H1 (cell line): Measurements from ENCODE around the gene ITPK1. TPM values are rescaled to one million over a fixed set of nuclear protein-coding genes. Genes with fewer than 3 reads are reported as not detected.

Experiments
- CTCF ChIA-PET: fragments of 300-600 bp; sonication (Branson Sonifier 250); formaldehyde crosslinking; loops from one replicate; lab custom pipeline; 2021; ENCODE audit not compliant: partially characterized antibody; lab: Charles Lee
- POLR2A ChIA-PET: fragments of 300-600 bp; sonication (Branson Sonifier 250); formaldehyde crosslinking; loops from one replicate; lab custom pipeline; 2021; ENCODE audit warnings: inconsistent platforms; ENCODE audit not compliant: partially characterized antibody; lab: Charles Lee
- DNase-seq, 2 experiments: peaks; one replicate each; pipeline versions ENCODE4 v3.0.0 to v3.0.0-alpha.2; 2010 to 2022; ENCODE audit warnings: low spot score in 2 of 2, low read depth in 1 of 2, mixed read lengths in 1 of 2
- FAIRE-seq: peaks from 2 replicates; lab custom pipeline; 2011; peaks lifted over from hg19 to GRCh38; lab: Jason Lieb, UNC
- H2AFZ ChIP-seq: 2 replicates; pipeline ENCODE4 v1.8.1; 2012; ENCODE audit warnings: low read length, inconsistent platforms
- H2AK5ac ChIP-seq: 2 replicates; pipeline ENCODE4 v1.6.1; 2013; ENCODE audit warnings: low read depth, low read length
- H2BK120ac ChIP-seq: replicated peaks from 2 replicates; pipeline ENCODE3; 2013; ENCODE audit warnings: low read depth, low read length, inconsistent platforms
- H2BK12ac ChIP-seq: 2 replicates; pipeline ENCODE4 v1.6.1; 2013; ENCODE audit warnings: low read depth, low read length
- H2BK15ac ChIP-seq: 2 replicates; pipeline ENCODE4 v1.6.1; 2013; ENCODE audit warnings: low read length
- H2BK20ac ChIP-seq: 2 replicates; pipeline ENCODE4 v1.6.1; 2013; ENCODE audit warnings: low read length
- H2BK5ac ChIP-seq: 2 replicates; pipeline ENCODE4 v1.6.1; 2013; ENCODE audit warnings: low read depth, low read length
- H3K14ac ChIP-seq: 2 replicates; pipeline ENCODE4 v1.6.1; 2013; ENCODE audit warnings: inconsistent platforms; ENCODE audit not compliant: insufficient read length
- H3K18ac ChIP-seq: 2 replicates; pipeline ENCODE4 v1.6.1; 2013; ENCODE audit warnings: low read length; ENCODE audit errors: extremely low read depth
- H3K23ac ChIP-seq: 2 replicates; pipeline ENCODE4 v1.6.1; 2013; ENCODE audit warnings: inconsistent platforms; ENCODE audit not compliant: insufficient read length
- H3K23me2 ChIP-seq: 2 replicates; pipeline ENCODE4 v1.6.1; 2013; ENCODE audit warnings: low read depth, low read length
- H3K27ac ChIP-seq: 2 replicates; pipeline ENCODE4 v1.6.1; 2011; ENCODE audit warnings: low read depth, low read length, inconsistent platforms
- H3K27me3 ChIP-seq, 4 experiments: replicated peaks in 1 of 4; 1 replicate in 1 of 4; 2 replicates in 3 of 4; pipeline versions ENCODE4 v1.6.1 to v1.8.1; 2011 to 2013; ENCODE audit warnings: low read length in 3 of 4, mild to moderate bottlenecking in 3 of 4, inconsistent platforms in 2 of 4, mixed read lengths in 2 of 4, moderate library complexity in 1 of 4; ENCODE audit not compliant: control insufficient read depth in 3 of 4, insufficient read depth in 3 of 4; ENCODE audit errors: extremely low read depth in 1 of 4
- H3K36me3 ChIP-seq, 4 experiments: 2 replicates each; pipeline versions ENCODE4 v1.6.1 to v1.8.1; 2011 to 2013; ENCODE audit warnings: mild to moderate bottlenecking in 4 of 4, low read length in 3 of 4, moderate library complexity in 2 of 4, control low read depth in 1 of 4, inconsistent platforms in 1 of 4; ENCODE audit not compliant: insufficient read depth in 4 of 4, control insufficient read depth in 2 of 4
- H3K4ac ChIP-seq: replicated peaks from 2 replicates; pipeline ENCODE3; 2013; ENCODE audit warnings: low read length, low read depth, mixed read lengths, inconsistent platforms; ENCODE audit not compliant: insufficient read length
- H3K4me1 ChIP-seq, 4 experiments: replicated peaks in 1 of 4; 1 replicate in 1 of 4; 2 replicates in 3 of 4; pipeline versions ENCODE4 v1.6.1 to v1.8.1; 2011 to 2013; ENCODE audit warnings: low read length in 3 of 4, inconsistent platforms in 2 of 4, mixed read lengths in 1 of 4; ENCODE audit not compliant: insufficient read depth in 4 of 4, control insufficient read depth in 3 of 4
- H3K4me2 ChIP-seq, 2 experiments: 2 replicates each; pipeline versions ENCODE4 v1.6.1 to v1.8.1; 2011 to 2013; ENCODE audit warnings: low read depth in 2 of 2, low read length in 2 of 2, control low read depth in 1 of 2, inconsistent platforms in 1 of 2, mild to moderate bottlenecking in 1 of 2; ENCODE audit not compliant: insufficient read depth in 1 of 2
- H3K4me3 ChIP-seq, 4 experiments: fragments of 200-600, 300-600 bp in 1 of 4; sonication (generic), shearing (Covaris generic), sonication (Bioruptor Twin) in 1 of 4; 2 replicates each; pipeline versions ENCODE4 v1.5.1 to v1.8.1; 2011 to 2016; ENCODE audit warnings: low read length in 4 of 4, low read depth in 3 of 4, control low read depth in 2 of 4, inconsistent platforms in 2 of 4, mild to moderate bottlenecking in 2 of 4, mixed read lengths in 1 of 4, moderate library complexity in 1 of 4; ENCODE audit not compliant: insufficient read depth in 2 of 4; ENCODE audit errors: extremely low read depth in 1 of 4
- H3K56ac ChIP-seq: replicated peaks from 2 replicates; pipeline ENCODE3; 2013; ENCODE audit warnings: low read depth, mild to moderate bottlenecking, mixed read lengths, low read length, inconsistent platforms; ENCODE audit not compliant: insufficient read length
- H3K79me1 ChIP-seq: 2 replicates; pipeline ENCODE4 v1.6.1; 2013; ENCODE audit warnings: low read depth, low read length, control low read depth
- H3K79me2 ChIP-seq, 2 experiments: 2 replicates each; pipeline versions ENCODE4 v1.6.1 to v1.8.1; 2012 to 2013; ENCODE audit warnings: low read length in 2 of 2, mild to moderate bottlenecking in 2 of 2, inconsistent platforms in 1 of 2; ENCODE audit not compliant: insufficient read depth in 2 of 2, control insufficient read depth in 1 of 2
- H3K9ac ChIP-seq, 4 experiments: replicated peaks in 1 of 4; 1 replicate in 1 of 4; 2 replicates in 3 of 4; pipeline versions ENCODE4 v1.6.1 to v1.8.1; 2011 to 2013; ENCODE audit warnings: low read depth in 3 of 4, low read length in 3 of 4, control low read depth in 2 of 4, mild to moderate bottlenecking in 2 of 4, moderate library complexity in 2 of 4, inconsistent platforms in 1 of 4; ENCODE audit errors: extremely low read depth in 1 of 4
- H3K9me3 ChIP-seq, 2 experiments: 2 replicates each; pipeline versions ENCODE4 v1.6.1 to v1.8.1; 2012 to 2013; ENCODE audit warnings: mild to moderate bottlenecking in 2 of 2, moderate library complexity in 2 of 2, control low read depth in 1 of 2, inconsistent platforms in 1 of 2, low read depth in 1 of 2, low read length in 1 of 2, mixed read lengths in 1 of 2; ENCODE audit not compliant: insufficient read depth in 2 of 2
- H4K20me1 ChIP-seq, 2 experiments: replicated peaks in 1 of 2; 2 replicates each; pipeline versions ENCODE3 to v1.8.1; 2011 to 2013; ENCODE audit warnings: inconsistent platforms in 2 of 2, low read length in 2 of 2, mild to moderate bottlenecking in 1 of 2; ENCODE audit not compliant: insufficient read depth in 2 of 2, control insufficient read depth in 1 of 2
- H4K5ac ChIP-seq: 2 replicates; pipeline ENCODE4 v1.6.1; 2013; ENCODE audit warnings: low read length, low read depth, mixed read lengths, inconsistent platforms; ENCODE audit not compliant: insufficient read length
- H4K8ac ChIP-seq: 2 replicates; pipeline ENCODE4 v1.8.0; 2013; ENCODE audit warnings: mild to moderate bottlenecking, moderate library complexity, low read length, inconsistent platforms; ENCODE audit not compliant: insufficient read depth; ENCODE audit errors: extremely low read depth
- H4K91ac ChIP-seq: replicated peaks from 2 replicates; pipeline ENCODE3; 2013; ENCODE audit warnings: low read length, mixed read lengths, inconsistent platforms; ENCODE audit not compliant: insufficient read length
- CBX5 ChIP-seq: fragments of 300-800, 300-1000 bp; sonication (generic); IDR thresholded peaks from 2 replicates; pipeline ENCODE4 v1.7.1; 2016; ENCODE audit warnings: antibody characterized with exemption, low read length, low read depth
- EGR1 ChIP-seq: IDR thresholded peaks from 2 replicates; pipeline ENCODE4 v1.6.1; 2011; ENCODE audit warnings: low read depth, low read length, borderline replicate concordance
- GABPA ChIP-seq: IDR thresholded peaks from 2 replicates; pipeline ENCODE4 v1.6.1; 2011; ENCODE audit warnings: mild to moderate bottlenecking, low read length, moderate library complexity, borderline replicate concordance; ENCODE audit not compliant: insufficient read depth
- POLR2A ChIP-seq, 2 experiments: IDR thresholded peaks; 1 replicate in 1 of 2; 2 replicates in 1 of 2; pipeline ENCODE4 v1.6.1; 2011; ENCODE audit warnings: low read depth in 2 of 2, low read length in 2 of 2, mild to moderate bottlenecking in 2 of 2; ENCODE audit errors: control extremely low read depth in 1 of 2
- WGBS, 2 experiments: shearing (Covaris generic) in 1 of 2; methylation state at CpG; one replicate each; pipeline versions ENCODE4 v1.1.6 to v1.1.7; 2013 to 2015; ENCODE audit warnings: low lambda C conversion rate in 2 of 2, mixed read lengths in 2 of 2, inconsistent platforms in 1 of 2, low coverage in 1 of 2, missing lambda C conversion rate in 1 of 2; ENCODE audit not compliant: insufficient replicate concordance in 2 of 2, insufficient coverage in 1 of 2, insufficient read length in 1 of 2; ENCODE audit errors: extremely low coverage in 1 of 2, missing lambda C conversion rate in 1 of 2; 5-methylcytosine and 5-hydroxymethylcytosine counted together
- polyA plus RNA-seq, 7 experiments: library from polyadenylated mRNA; depleted of rRNA in 3 of 7; stranded (reverse) in 5 of 7; unstranded in 2 of 7; fragments of >200 nt in 5 of 7; fragments of 200-250 nt in 2 of 7; gene quantifications; 1 replicate in 5 of 7; 2 replicates in 1 of 7; 4 replicates in 1 of 7; pipeline versions ENCODE4 v1.2.1 to v1.2.3, GENCODE V29; 2011 to 2013; ENCODE audit warnings: missing spikeins in 2 of 7, mixed read lengths in 2 of 7
- total RNA-seq: library from RNA; stranded (reverse); fragmentation: NEBNext Ultra II Directional; extraction: Animal tissue kit (Norgen Biotek cat#: 25700); gene quantifications from 2 replicates; pipeline ENCODE4 v1.2.1, GENCODE V29; 2021
- TF ChIP-seq, protein P1 (sequence below): IDR thresholded peaks from 2 replicates; pipeline ENCODE4 v1.6.1; 2012; ENCODE audit warnings: inconsistent platforms

ITPK1 gene
- total and polyA plus RNA-seq, 2 of the 8 experiments (the other 6 are each of a cell fraction or from before 2014, with no cell fraction given) = 108 to 143 TPM

DNA sequence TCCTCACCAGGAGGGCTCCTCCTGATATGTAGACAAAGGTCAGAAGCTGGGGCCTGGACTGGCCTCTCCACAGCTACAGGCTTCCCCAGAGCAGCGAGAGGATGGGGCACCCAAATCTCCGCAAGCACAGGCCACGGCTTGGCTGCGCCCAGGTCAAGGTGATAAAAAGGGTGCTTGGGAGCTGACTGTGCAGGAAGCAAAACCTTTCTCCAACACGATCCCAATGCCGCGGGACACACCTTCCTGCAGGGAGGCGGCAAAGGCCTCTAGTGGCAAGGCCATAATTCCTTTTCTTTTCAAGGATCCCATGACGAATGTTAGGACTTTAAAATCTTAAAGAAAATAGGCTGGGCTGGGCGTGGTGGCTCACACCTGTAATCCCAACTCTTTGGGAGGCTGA, 13.6 kb downstream of the ITPK1 start:
- DNase-seq (no peak), FAIRE-seq (no peak)
- Histone ChIP-seq H2BK15ac (no peak overlapping the region), H3K79me1 (peaks cover 14% of the 10 kb centered on the region), H3K23me2 (no peaks in the 10 kb centered on the region), H3K4me1 (peaks cover 3 to 17% (median 10%) of the 10 kb centered on the region in 4 experiments), H4K5ac (no peak overlapping the region), H3K9ac (no peak overlapping the region), H3K27me3 (no peaks in the 10 kb centered on the region), H2BK120ac (no peak overlapping the region), H4K8ac (no peak overlapping the region), H2BK20ac (no peak overlapping the region), H3K27ac (no peak overlapping the region), H2AFZ (no peak overlapping the region), H3K18ac (no peak overlapping the region), H3K14ac (no peak overlapping the region), H3K56ac (no peak overlapping the region), H2BK12ac (no peak overlapping the region), H3K4ac (no peak overlapping the region), H4K20me1 (peaks cover 13 to 39% of the 10 kb centered on the region in 2 experiments), H3K4me2 (no peak overlapping the region), H2BK5ac (no peak overlapping the region), H3K9me3 (no peaks in the 10 kb centered on the region), H3K23ac (no peak overlapping the region), H3K36me3 (no peaks in the 10 kb centered on the region), H4K91ac (no peak overlapping the region), H3K79me2 (peaks cover 9 to 90% of the 10 kb centered on the region in 2 experiments; a peak in 3 of 4 replicates), H3K4me3 (no peak overlapping the region), H2AK5ac (no peak overlapping the region)
- CTCF ChIA-PET = interaction anchor here (0.6 to 13.8 kb wide), 9 partner anchors 11 to 153 kb away, joined by 3 to 128 read pairs (median 3); no protein-coding TSS in a partner anchor
- WGBS, 2 experiments = 79% methylated on average over 10 of the region's 10 CpGs; no CpG with 5 or more reads in 1 of the 2 experiments
- POLR2A ChIA-PET = no interaction called here
- TF ChIP-seq EGR1 (no peak), GABPA (no peak), POLR2A (IDR thresholded peaks at IDR 0.05; ENCODE audit: control extremely low read depth in 1 of 2, low read depth in 2 of 2, low read length in 2 of 2) (no peak), CBX5 (no peak)
- TF ChIP-seq, protein P1, sequence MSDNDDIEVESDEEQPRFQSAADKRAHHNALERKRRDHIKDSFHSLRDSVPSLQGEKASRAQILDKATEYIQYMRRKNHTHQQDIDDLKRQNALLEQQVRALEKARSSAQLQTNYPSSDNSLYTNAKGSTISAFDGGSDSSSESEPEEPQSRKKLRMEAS = no peak
